HG03469 (cell line): Measurements from ENCODE around the gene MYO1D.
"Not testable (repeated sequence)": the region's sequence is repeated elsewhere in the genome, so short reads cannot be mapped to it uniquely, and the experiment has no call there.

Experiments
- ATAC-seq: cut with Tn5 transposase; IDR thresholded peaks from one replicate; pipeline ENCODE4 v1.9.1; 2021; ENCODE audit warnings: mild to moderate bottlenecking, moderate library complexity, moderate number of reproducible peaks; ENCODE audit not compliant: unreplicated experiment

The MYO1D gene

GRCh38 chr17:32481193-32481592 lies 395.7 kb downstream of the MYO1D start:
- ATAC-seq, result no peak

GRCh38 chr17:32479074-32479617 lies 397.8 kb downstream of the MYO1D start:
- ATAC-seq, result no peak

GRCh38 chr17:32477220-32477619 lies 399.7 kb downstream of the MYO1D start:
- ATAC-seq, result no peak

GRCh38 chr17:32475258-32475657 lies 401.7 kb downstream of the MYO1D start:
- no peak for ATAC-seq

- ATAC-seq, result no peak
Measured at GRCh38 chr17:32471652-32472051, 405.3 kb downstream of the MYO1D start.

- ATAC-seq, result no peak
Measured at GRCh38 chr17:32470405-32471167, 406.3 kb downstream of the MYO1D start.

GRCh38 chr17:32467949-32468348 lies 409.0 kb downstream of the MYO1D start:
- no peak for ATAC-seq

- ATAC-seq, result no peak
Measured at GRCh38 chr17:32464374-32464773, 412.6 kb downstream of the MYO1D start.

- no peak for ATAC-seq
Measured at GRCh38 chr17:32463304-32463703, 413.6 kb downstream of the MYO1D start.

GRCh38 chr17:32461853-32462617 lies 414.9 kb downstream of the MYO1D start:
- no peak for ATAC-seq

GRCh38 chr17:32461498-32461852 lies 415.4 kb downstream of the MYO1D start:
- no peak for ATAC-seq

- no peak for ATAC-seq
Measured at GRCh38 chr17:32460054-32460453, 416.9 kb downstream of the MYO1D start.

GRCh38 chr17:32458371-32458770 lies 418.6 kb downstream of the MYO1D start:
- ATAC-seq, result no peak

GRCh38 chr17:32453370-32453769 lies 423.6 kb downstream of the MYO1D start:
- no peak for ATAC-seq

- no peak for ATAC-seq
Measured at GRCh38 chr17:32452281-32452680, 424.6 kb downstream of the MYO1D start.

GRCh38 chr17:32451879-32452278 lies 425.0 kb downstream of the MYO1D start:
- no peak for ATAC-seq

- ATAC-seq, result not testable (repeated sequence)
Measured at GRCh38 chr17:32450379-32450778, 426.5 kb downstream of the MYO1D start.

GRCh38 chr17:32449963-32450362 lies 427.0 kb downstream of the MYO1D start:
- no peak for ATAC-seq

- ATAC-seq, result no peak
Measured at GRCh38 chr17:32446949-32447348, 430.0 kb downstream of the MYO1D start.

- no peak for ATAC-seq
Measured at GRCh38 chr17:32445971-32446370, 431.0 kb downstream of the MYO1D start.

GRCh38 chr17:32445497-32445896 lies 431.4 kb downstream of the MYO1D start:
- no peak for ATAC-seq

- ATAC-seq, result no peak
Measured at GRCh38 chr17:32445074-32445415, 431.9 kb downstream of the MYO1D start.
